Neural progenitor cell (in vitro differentiated cells): Measurements from ENCODE around the gene RAC2. TPM values are rescaled to one million over a fixed set of nuclear protein-coding genes. Genes with fewer than 3 reads are reported as not detected.

Source experiments
- DNase-seq: peaks from one replicate; pipeline ENCODE4 v3.0.0-alpha.2; 2016; ENCODE audit warnings: low spot score
- H2AFZ ChIP-seq: fragments of 200-600 bp; sonication (generic); replicated peaks from 2 replicates; pipeline ENCODE4 v1.6.1; 2016; ENCODE audit warnings: antibody characterized with exemption
- H3F3A ChIP-seq: fragments of 200-600 bp; sonication (generic); 2 replicates; pipeline ENCODE4 v1.6.1; 2016; ENCODE audit warnings: antibody characterized with exemption, low read depth
- H3K27ac ChIP-seq: fragments of 200-600 bp; sonication (generic); 2 replicates; pipeline ENCODE4 v1.5.1; 2016; ENCODE audit warnings: mild to moderate bottlenecking
- H3K27me3 ChIP-seq: fragments of 200-600 bp; sonication (generic); 2 replicates; pipeline ENCODE4 v1.6.1; 2016; ENCODE audit warnings: mild to moderate bottlenecking, moderate library complexity
- H3K36me3 ChIP-seq: fragments of 200-600 bp; sonication (generic); 2 replicates; pipeline ENCODE4 v1.5.1; 2016
- H3K4me1 ChIP-seq: fragments of 200-600 bp; sonication (generic); 2 replicates; pipeline ENCODE4 v1.6.1; 2016; ENCODE audit warnings: mixed run types
- H3K4me2 ChIP-seq: fragments of 200-600 bp; sonication (generic); 2 replicates; pipeline ENCODE4 v1.6.1; 2016
- H3K4me3 ChIP-seq: fragments of 200-600 bp; sonication (generic); 2 replicates; pipeline ENCODE4 v1.5.1; 2016
- H3K79me2 ChIP-seq: fragments of 200-600 bp; sonication (generic); 2 replicates; pipeline ENCODE4 v1.6.1; 2016; ENCODE audit warnings: low read depth
- H3K9ac ChIP-seq: fragments of 200-600 bp; sonication (generic); 2 replicates; pipeline ENCODE4 v1.6.1; 2016
- H3K9me3 ChIP-seq: fragments of 200-600 bp; sonication (generic); 2 replicates; pipeline ENCODE4 v1.5.1; 2016; ENCODE audit warnings: low read depth
- H4K20me1 ChIP-seq: fragments of 200-600 bp; sonication (generic); 2 replicates; pipeline ENCODE4 v1.6.1; 2016; ENCODE audit warnings: low read depth
- H3K27ac Mint-ChIP-seq: 3 replicates; pipeline ENCODE4 v1.8.0; 2021; ENCODE audit warnings: mixed read lengths
- H3K27me3 Mint-ChIP-seq: 2 replicates; pipeline ENCODE4 v1.8.0; 2022; ENCODE audit warnings: low read depth, mild to moderate bottlenecking, inconsistent platforms, moderate library complexity, mixed read lengths; ENCODE audit not compliant: insufficient read depth
- H3K36me3 Mint-ChIP-seq: 3 replicates; pipeline ENCODE4 v1.8.0; 2021; ENCODE audit warnings: mixed read lengths
- H3K4me1 Mint-ChIP-seq: 3 replicates; pipeline ENCODE4 v1.8.0; 2021; ENCODE audit warnings: mixed read lengths
- H3K4me3 Mint-ChIP-seq: 3 replicates; pipeline ENCODE4 v1.8.0; 2021; ENCODE audit warnings: mild to moderate bottlenecking, moderate library complexity, mixed read lengths
- H3K9me3 Mint-ChIP-seq: 3 replicates; pipeline ENCODE4 v1.8.0; 2020; ENCODE audit warnings: mixed read lengths
- CTCF ChIP-seq: fragments of 200-600 bp; sonication (generic); IDR thresholded peaks from 2 replicates; pipeline ENCODE4 v1.5.1; 2017; ENCODE audit warnings: antibody characterized with exemption, mild to moderate bottlenecking
- EZH2 ChIP-seq: fragments of 200-600 bp; sonication (generic); IDR thresholded peaks from 2 replicates; pipeline ENCODE4 v1.6.1; 2017; ENCODE audit warnings: antibody characterized with exemption, mild to moderate bottlenecking, moderate library complexity
- EZH2phosphoT487 ChIP-seq: fragments of 200-600 bp; sonication (generic); IDR thresholded peaks from 2 replicates; pipeline ENCODE4 v1.6.1; 2017; ENCODE audit warnings: antibody characterized with exemption
- total RNA-seq: library from RNA; depleted of rRNA; stranded (reverse); fragments of >200 nt; gene quantifications from 2 replicates; pipeline ENCODE4 v1.2.3, GENCODE V29; 2015; ENCODE audit warnings: low replicate concordance

The RAC2 gene
- total RNA-seq, 1 donor from 2014 or later: 1.7 TPM

GRCh38 chr22:37229805-37230672, 14.0 kb downstream of the RAC2 start:
- Histone ChIP-seq H3K4me1 (no peaks in the 10 kb centered on the region), H3K79me2 (no peaks in the 10 kb centered on the region), H2AFZ (no peak overlapping the region), H3K9ac (no peak overlapping the region), H3K27me3 (no peaks in the 10 kb centered on the region), H3K36me3 (no peaks in the 10 kb centered on the region), H3K4me3 (no peak overlapping the region), H3K4me2 (no peak overlapping the region), H3K9me3 (no peaks in the 10 kb centered on the region), H3K27ac (no peak overlapping the region), H4K20me1 (no peaks in the 10 kb centered on the region), H3F3A (no peaks in the 10 kb centered on the region)
- H3K9me3 Mint-ChIP-seq: no peaks in the 10 kb centered on the region
- peak overlapping the region; percentile 36 for H3K4me3 Mint-ChIP-seq
- H3K27ac Mint-ChIP-seq: peak overlapping the region; percentile 53
- no peaks in the 10 kb centered on the region for H3K36me3 Mint-ChIP-seq
- no peak for TF ChIP-seq EZH2
- TF ChIP-seq CTCF: no peak
- no peak for TF ChIP-seq EZH2phosphoT487
- DNase-seq: no peak
- H3K27me3 Mint-ChIP-seq: peaks cover 15% of the 10 kb centered on the region
- peaks cover 4% of the 10 kb centered on the region for H3K4me1 Mint-ChIP-seq

GRCh38 chr22:37229012-37229804, 14.9 kb downstream of the RAC2 start:
- H3K4me1 ChIP-seq: no peaks in the 10 kb centered on the region
- H2AFZ ChIP-seq: no peak overlapping the region
- no peaks in the 10 kb centered on the region for H3K36me3 ChIP-seq
- no peaks in the 10 kb centered on the region for H3K27me3 ChIP-seq
- no peaks in the 10 kb centered on the region for H3K9me3 ChIP-seq
- no peaks in the 10 kb centered on the region for H4K20me1 ChIP-seq
- no peaks in the 10 kb centered on the region for H3F3A ChIP-seq
- no peaks in the 10 kb centered on the region for H3K9me3 Mint-ChIP-seq
- no peak overlapping the region for H3K27ac Mint-ChIP-seq
- H3K9ac ChIP-seq: no peak overlapping the region
- H3K4me1 Mint-ChIP-seq: no peaks in the 10 kb centered on the region
- no peak overlapping the region for H3K4me3 ChIP-seq
- no peak for DNase-seq
- H3K27ac ChIP-seq: no peak overlapping the region
- peak overlapping the region; percentile 36 for H3K4me3 Mint-ChIP-seq
- no peaks in the 10 kb centered on the region for H3K79me2 ChIP-seq
- H3K36me3 Mint-ChIP-seq: no peaks in the 10 kb centered on the region
- no peak overlapping the region for H3K4me2 ChIP-seq
- TF ChIP-seq EZH2phosphoT487: no peak
- TF ChIP-seq CTCF: no peak
- TF ChIP-seq EZH2: no peak
- H3K27me3 Mint-ChIP-seq: peaks cover 15% of the 10 kb centered on the region

- Mint-ChIP-seq H3K4me3 (no peak overlapping the region), H3K9me3 (no peaks in the 10 kb centered on the region), H3K27ac (peak overlapping the region; percentile 76), H3K4me1 (no peaks in the 10 kb centered on the region), H3K27me3 (peaks cover 16% of the 10 kb centered on the region), H3K36me3 (no peaks in the 10 kb centered on the region)
- Histone ChIP-seq H3F3A (no peaks in the 10 kb centered on the region), H3K9ac (no peak overlapping the region), H3K9me3 (no peaks in the 10 kb centered on the region), H2AFZ (no peak overlapping the region), H3K4me2 (no peak overlapping the region), H4K20me1 (no peaks in the 10 kb centered on the region), H3K27ac (no peak overlapping the region), H3K4me1 (no peaks in the 10 kb centered on the region), H3K27me3 (no peaks in the 10 kb centered on the region), H3K79me2 (no peaks in the 10 kb centered on the region), H3K4me3 (no peak overlapping the region), H3K36me3 (no peaks in the 10 kb centered on the region)
- TF ChIP-seq EZH2phosphoT487: no peak
- no peak for TF ChIP-seq EZH2
- TF ChIP-seq CTCF: no peak
- no peak for DNase-seq
Measured at GRCh38 chr22:37228106-37229011, 15.7 kb downstream of the RAC2 start.
